T-helper 2 cell treated with Interferon-gamma antibody and Interleukin-4, amounts not matched to agents 5 μg/mL and 100 μg/mL, for 36 hours (primary cell): ENCODE measurements around the gene CS.
"Not testable (repeated sequence)": the region's sequence is repeated elsewhere in the genome, so short reads cannot be mapped to it uniquely, and the experiment has no call there.

Experiments used
- DNase-seq: peaks from one replicate; pipeline ENCODE4 v3.0.0; 2021; ENCODE audit warnings: low spot score
- H3K27ac Mint-ChIP-seq: one replicate; pipeline ENCODE4 v1.8.0; 2021; ENCODE audit warnings: mild to moderate bottlenecking, mixed read lengths
- H3K27me3 Mint-ChIP-seq: one replicate; pipeline ENCODE4 v1.8.0; 2021; ENCODE audit warnings: low read depth, mixed read lengths
- H3K36me3 Mint-ChIP-seq: one replicate; pipeline ENCODE4 v1.8.0; 2021; ENCODE audit warnings: low read depth, mixed read lengths
- H3K4me1 Mint-ChIP-seq: one replicate; pipeline ENCODE4 v1.8.0; 2021; ENCODE audit warnings: low read depth, mixed read lengths
- H3K4me3 Mint-ChIP-seq: one replicate; pipeline ENCODE4 v1.8.0; 2022; ENCODE audit warnings: mild to moderate bottlenecking, moderate library complexity, mixed read lengths
- H3K9me3 Mint-ChIP-seq: one replicate; pipeline ENCODE4 v1.8.0; 2021; ENCODE audit warnings: mixed read lengths

The CS gene

DNA sequence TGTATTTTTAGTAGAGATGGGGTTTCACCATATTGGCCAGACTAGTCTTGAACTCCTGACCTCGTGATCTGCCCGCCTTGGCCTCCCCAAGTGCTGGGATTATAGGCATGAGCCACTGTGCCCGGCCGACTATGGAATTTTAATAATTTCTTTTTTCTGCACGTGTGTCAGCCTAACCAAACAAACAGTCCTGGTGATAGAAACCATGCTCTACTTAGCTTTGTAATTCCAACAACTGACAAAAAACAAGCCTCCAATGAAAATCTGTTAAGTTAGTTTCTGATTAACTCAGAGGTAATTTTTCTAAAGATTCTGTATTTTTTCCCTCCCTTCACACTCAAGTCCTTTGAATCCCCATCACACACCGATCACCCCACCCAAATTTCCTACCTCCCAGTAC is 18.1 kb downstream of the CS start:
- Mint-ChIP-seq H3K4me3 (no peak overlapping the region), H3K36me3 (peaks cover 43% of the 10 kb centered on the region), H3K4me1 (no peaks in the 10 kb centered on the region), H3K27ac (no peak overlapping the region), H3K27me3 (no peaks in the 10 kb centered on the region), H3K9me3 (no peaks in the 10 kb centered on the region)
- no peak for DNase-seq

DNA sequence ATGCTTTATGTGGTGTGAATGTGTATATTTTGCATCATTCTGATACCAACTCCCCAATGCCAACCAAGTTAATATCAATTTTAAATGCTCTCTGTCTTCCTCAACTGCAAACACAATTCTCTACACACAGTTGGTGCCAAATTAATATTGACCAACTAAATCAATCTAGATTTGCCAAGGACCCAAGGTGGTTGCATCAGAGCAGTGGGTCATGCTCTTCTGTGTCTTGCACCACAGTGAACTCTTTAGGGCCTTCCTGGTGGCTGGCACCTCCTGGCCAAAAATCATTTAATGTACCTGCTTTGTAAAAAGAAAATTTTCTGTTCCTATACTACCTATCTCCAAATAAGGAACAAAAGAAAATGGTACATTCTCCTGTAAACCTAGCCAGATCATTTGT is 19.3 kb downstream of the CS start:
- H3K9me3 Mint-ChIP-seq = no peaks in the 10 kb centered on the region
- no peaks in the 10 kb centered on the region for H3K27me3 Mint-ChIP-seq
- DNase-seq = no peak
- H3K4me1 Mint-ChIP-seq = no peaks in the 10 kb centered on the region
- peaks cover 47% of the 10 kb centered on the region for H3K36me3 Mint-ChIP-seq
- no peak overlapping the region for H3K27ac Mint-ChIP-seq
- no peak overlapping the region for H3K4me3 Mint-ChIP-seq

DNA sequence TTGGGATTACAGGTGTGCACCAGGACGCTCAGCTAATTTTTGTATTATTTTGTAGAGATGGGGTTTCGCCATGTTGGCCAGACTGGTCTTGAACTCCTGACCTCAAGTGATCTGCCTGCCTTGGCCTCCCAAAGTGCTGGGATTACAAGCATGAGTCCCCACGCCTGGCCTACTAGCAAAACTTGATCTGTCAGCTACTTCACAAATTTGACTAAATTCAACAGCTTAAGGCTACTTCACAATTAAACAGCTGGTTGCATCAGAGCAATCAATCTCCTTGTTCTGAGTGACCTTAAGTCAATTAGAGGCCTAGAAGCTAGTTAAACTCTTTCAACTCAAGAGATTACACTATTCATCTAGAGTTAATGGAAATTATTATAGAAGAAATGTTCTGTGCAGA is 21.2 kb downstream of the CS start:
- Mint-ChIP-seq H3K9me3 (no peaks in the 10 kb centered on the region), H3K27ac (no peak overlapping the region), H3K4me3 (no peak overlapping the region), H3K4me1 (no peaks in the 10 kb centered on the region), H3K27me3 (no peaks in the 10 kb centered on the region), H3K36me3 (peaks cover 47% of the 10 kb centered on the region)
- DNase-seq = no peak

DNA sequence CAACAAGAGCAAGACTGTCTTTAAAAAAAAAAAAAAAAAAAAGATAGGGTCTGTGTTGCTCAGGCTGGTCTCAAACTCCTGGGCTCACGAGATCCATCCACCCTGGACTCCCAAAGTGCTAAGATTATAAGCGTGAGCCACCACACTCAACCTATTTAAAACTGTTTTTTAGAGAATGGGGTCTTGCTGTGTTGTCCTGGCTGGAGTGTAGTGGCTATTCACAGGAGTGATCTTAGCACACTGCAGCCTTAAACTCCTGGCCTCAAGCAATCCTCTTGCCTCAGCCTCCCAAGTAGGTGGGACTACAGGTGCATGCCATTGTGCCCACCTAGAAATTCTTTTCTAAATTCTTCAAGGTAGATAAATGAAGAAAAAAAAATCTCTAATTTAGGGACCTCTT is 25.8 kb downstream of the CS start:
- Mint-ChIP-seq H3K27ac (no peak overlapping the region), H3K4me1 (no peaks in the 10 kb centered on the region), H3K36me3 (peaks cover 49% of the 10 kb centered on the region), H3K4me3 (no peak overlapping the region), H3K9me3 (no peaks in the 10 kb centered on the region), H3K27me3 (no peaks in the 10 kb centered on the region)
- DNase-seq = no peak

DNA sequence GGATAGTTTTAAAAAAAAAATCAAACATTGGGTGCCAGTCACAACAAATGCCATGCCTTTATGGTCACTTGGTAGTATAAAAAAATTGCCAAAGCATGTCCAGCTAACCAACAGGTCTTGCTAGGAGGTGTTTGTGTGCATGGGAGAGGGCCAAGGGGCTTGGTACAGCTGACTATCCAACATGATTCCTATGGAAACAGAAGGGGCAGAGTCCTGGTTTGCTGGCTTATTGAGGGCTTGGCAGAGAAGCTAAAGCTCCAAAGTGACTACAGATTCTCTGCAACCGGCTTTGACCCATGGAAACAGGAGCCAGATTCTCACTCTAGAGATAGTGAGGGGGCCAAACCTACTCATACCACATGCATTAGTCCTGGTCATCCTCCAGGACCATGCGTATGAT is 27.7 kb downstream of the CS start:
- H3K9me3 Mint-ChIP-seq, H3K4me1 Mint-ChIP-seq, H3K27me3 Mint-ChIP-seq, H3K4me3 Mint-ChIP-seq, H3K27ac Mint-ChIP-seq, DNase-seq: not testable (repeated sequence)
- peaks cover 42% of the 10 kb centered on the region for H3K36me3 Mint-ChIP-seq

DNA sequence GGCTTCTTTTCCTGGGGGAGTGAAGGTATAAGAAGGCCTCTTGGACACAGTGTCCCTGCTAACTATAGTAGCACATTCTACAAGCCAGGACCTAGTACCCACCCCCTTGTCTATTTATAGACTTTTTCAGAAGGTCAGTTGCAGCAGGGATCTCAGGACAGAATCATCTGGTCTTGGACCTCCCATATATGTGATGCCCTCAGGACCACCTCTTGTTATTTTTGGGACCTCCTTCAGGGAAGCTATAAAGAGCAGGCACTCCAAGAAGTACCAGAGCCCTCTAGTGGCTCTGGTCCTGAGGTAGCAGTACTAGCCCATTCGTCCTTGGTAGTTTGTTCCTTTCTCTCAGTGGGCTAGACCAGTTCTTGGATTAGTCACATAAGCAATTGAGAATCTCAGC is 29.1 kb downstream of the CS start:
- peaks cover 39% of the 10 kb centered on the region for H3K36me3 Mint-ChIP-seq
- no peak for DNase-seq

DNA sequence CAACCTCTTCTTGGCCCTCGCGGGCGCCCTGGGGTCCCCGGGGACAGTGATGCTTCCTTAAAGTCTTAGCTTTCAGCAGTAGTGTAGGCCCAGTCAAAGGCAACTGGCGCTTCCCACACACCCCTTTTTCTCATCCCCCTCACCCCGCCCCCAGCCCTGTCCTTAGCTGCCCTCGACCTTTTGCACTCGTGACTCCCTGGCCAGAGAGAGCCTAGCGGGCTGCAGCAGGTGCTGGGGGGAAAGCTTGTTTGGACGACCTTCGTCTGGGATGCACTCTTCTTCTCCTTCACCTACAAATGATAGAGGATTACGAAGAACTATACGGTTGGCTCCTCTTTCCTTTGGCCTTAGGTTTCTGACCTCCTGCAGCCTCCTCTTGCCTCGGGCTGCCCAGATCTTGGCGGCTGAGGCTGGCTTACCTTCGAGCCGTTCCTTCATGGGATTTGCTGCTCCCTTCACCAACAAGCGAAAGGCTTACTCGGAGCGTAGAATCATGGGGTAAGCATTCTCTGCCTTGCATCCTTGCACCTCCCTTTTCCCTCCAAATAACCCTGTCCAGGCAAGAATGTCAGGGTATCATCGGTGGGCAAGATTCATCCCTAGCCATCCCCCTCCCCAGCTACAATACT is 32.6 kb downstream of the CS start:
- peak overlapping the region; percentile 46 for H3K27ac Mint-ChIP-seq
- H3K4me1 Mint-ChIP-seq = peaks cover 13% of the 10 kb centered on the region
- H3K27me3 Mint-ChIP-seq = no peaks in the 10 kb centered on the region
- peaks cover 18% of the 10 kb centered on the region for H3K36me3 Mint-ChIP-seq
- peak overlapping the region; percentile 72 for H3K4me3 Mint-ChIP-seq
- H3K9me3 Mint-ChIP-seq = no peaks in the 10 kb centered on the region
- DNase-seq = no peak

More for the DNA sequence above, 29.1 kb downstream of the CS start:
- Mint-ChIP-seq H3K27me3 (no peaks in the 10 kb centered on the region), H3K27ac (no peak overlapping the region), H3K4me1 (peaks cover 12% of the 10 kb centered on the region), H3K4me3 (no peak overlapping the region), H3K9me3 (no peaks in the 10 kb centered on the region)

DNA sequence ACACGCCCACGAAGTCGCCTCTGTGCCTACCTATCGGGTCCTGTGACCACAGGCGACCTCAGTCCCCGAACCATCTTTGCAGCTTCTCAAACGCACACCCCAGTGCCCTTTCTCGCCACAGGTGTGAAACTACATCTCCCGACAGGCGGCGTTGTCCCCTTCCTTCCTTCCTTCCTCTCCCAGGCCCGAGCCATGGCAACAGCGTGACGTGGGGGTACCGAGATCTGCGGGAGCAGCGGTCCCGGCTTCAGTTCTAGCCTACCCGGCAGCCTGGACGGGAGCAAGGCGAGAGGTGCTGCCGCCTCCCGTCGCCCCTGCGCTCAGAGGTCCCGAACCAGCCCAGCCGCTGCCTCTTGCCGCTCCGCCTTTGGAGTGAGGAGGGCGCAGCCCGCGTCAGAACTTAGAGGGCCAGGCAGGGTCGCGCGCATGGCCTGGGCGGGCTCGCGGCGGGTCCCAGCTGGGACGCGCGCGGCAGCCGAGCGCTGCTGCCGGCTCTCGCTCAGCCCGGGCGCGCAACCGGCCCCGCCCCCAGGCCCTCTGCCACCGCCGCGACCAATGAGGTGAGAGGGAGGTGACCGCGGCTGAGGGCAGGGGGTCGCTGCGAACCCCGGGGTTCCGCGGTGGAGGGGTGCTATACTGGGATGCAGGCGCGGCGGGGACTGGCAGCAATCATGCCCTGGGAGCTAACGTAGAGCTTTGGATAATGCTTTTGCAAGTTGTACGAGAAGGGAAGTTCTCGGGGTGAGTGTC is 33.3 kb downstream of the CS start, which contains the start of gene COQ10A:
Gene COQ10A, plus strand, starts transcription at position 250 of the 750 bp plus-strand sequence. Its CDS starts 177 bp downstream, at position 427.
- Mint-ChIP-seq H3K4me1 (peaks cover 13% of the 10 kb centered on the region), H3K4me3 (peak within 1 kb of the TSS; percentile 95), H3K27ac (peak within 1 kb of the TSS; percentile 93), H3K9me3 (no peaks in the 10 kb centered on the region), H3K27me3 (no peaks in the 10 kb centered on the region), H3K36me3 (peaks cover 15% of the 10 kb centered on the region)
- DNase-seq = peak; percentile 83

DNA sequence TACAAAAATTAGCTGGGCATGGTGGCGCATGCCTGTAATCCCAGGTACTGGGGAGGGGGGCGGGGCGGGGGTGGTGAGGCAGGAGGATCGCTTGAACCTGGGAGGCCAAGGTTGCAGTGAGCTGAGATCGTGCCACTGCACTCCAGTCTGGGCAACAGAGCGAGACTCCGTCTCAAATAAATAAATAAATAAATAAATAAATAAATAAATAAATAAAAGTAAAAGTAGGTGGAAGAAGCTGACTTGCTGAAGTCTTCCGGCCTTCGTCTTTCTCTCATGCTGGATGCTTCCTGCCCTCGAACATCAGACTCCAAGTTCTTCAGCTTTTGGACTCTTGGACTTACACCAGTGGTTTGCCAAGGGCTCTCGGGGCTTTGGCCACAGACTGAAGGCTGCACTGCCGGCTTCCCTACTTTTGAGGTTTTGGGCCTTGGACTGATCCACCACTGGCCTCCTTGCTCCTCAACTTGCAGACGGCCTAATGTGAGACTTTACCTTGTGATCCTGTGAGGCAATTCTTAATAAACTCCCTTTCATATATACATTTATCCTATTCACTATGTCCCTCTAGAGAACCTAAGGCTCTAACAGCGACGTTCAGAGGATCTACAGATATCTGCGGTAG is 34.0 kb downstream of the CS start:
- H3K27me3 Mint-ChIP-seq, H3K9me3 Mint-ChIP-seq, DNase-seq: not testable (repeated sequence)
- Mint-ChIP-seq H3K4me3 (peak overlapping the region; percentile 95), H3K4me1 (peaks cover 13% of the 10 kb centered on the region), H3K36me3 (peaks cover 12% of the 10 kb centered on the region), H3K27ac (peak overlapping the region; percentile 93)

DNA sequence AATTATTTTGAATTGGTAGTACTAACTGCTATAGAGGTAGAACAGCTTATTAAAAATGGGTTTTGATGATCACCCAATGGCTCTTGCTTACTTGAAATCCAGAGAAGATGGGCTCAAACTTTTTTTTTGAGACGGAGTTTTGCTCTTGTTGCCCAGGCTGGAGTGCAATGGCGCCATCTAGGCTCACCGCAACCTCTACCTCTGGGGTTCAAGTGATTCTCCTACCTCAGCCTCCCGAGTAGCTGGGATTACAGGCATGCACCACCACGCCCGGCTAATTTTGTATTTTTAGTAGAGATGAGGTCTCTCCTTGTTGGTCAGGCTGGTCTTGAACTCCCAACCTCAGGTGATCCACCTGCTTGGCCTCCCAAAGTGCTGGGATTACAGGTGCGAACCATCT is 37.2 kb downstream of the CS start:
- H3K36me3 Mint-ChIP-seq, H3K4me3 Mint-ChIP-seq, H3K27ac Mint-ChIP-seq, H3K9me3 Mint-ChIP-seq, H3K27me3 Mint-ChIP-seq, DNase-seq: not testable (repeated sequence)
- peaks cover 16% of the 10 kb centered on the region for H3K4me1 Mint-ChIP-seq

DNA sequence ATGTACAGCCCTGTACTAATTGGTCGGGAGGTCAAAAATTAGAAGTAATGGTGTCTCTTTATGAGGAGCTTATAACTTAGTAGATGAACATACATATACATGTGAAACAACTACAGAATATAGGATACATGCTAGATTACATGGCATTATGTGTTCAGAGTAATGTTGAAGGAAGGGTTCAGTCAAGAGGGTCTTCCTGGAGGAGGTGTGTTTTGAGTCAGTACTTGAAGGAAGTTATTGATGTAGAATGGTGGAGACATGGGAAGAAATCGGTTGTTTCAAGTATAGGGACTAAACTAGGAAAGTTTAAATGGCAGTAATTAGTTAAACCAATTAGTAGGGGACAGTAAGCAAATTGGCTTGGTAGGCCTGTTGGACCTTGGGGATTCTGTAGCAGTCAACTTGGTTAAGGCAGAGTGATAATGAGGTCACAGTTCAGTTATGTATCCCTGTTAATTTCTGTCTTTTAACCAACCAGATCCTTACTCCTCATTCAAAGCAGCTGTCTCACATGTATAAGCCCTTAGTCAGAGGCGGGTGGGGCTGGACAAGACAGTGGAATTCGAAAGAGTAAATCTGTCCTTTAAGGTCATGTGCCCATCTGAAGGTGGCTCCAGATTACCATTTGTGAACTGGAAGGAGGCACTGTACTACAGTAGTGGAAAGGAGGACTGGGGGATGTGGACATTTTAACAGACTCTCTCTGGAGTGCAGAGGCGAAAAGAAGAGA is 38.5 kb downstream of the CS start:
- no peaks in the 10 kb centered on the region for H3K27me3 Mint-ChIP-seq

DNA sequence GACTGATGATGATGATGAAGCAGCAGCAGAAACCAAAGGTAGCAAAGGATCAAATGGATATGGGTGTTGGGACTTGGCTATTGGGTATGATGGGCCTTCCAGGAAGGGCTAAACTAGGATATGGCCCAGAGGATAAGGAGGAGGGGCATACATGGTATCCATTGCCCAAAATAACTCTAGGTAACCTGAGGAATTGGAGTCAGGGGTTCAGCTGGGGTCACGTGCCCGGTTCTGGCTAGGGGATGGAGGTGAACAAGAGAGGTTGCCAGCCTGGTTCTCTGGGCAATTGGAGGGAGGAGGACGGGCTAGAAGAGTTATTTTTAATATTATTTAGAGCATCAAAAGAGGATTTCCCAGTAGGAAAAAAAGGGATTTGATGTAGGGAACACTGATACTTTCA is 39.2 kb downstream of the CS start:
- no peak overlapping the region for H3K4me3 Mint-ChIP-seq
- no peaks in the 10 kb centered on the region for H3K9me3 Mint-ChIP-seq
- no peak overlapping the region for H3K27ac Mint-ChIP-seq
- no peaks in the 10 kb centered on the region for H3K27me3 Mint-ChIP-seq
- peaks cover 11% of the 10 kb centered on the region for H3K4me1 Mint-ChIP-seq
- no peak for DNase-seq
- H3K36me3 Mint-ChIP-seq = peaks cover 3% of the 10 kb centered on the region

More for the DNA sequence above, 38.5 kb downstream of the CS start:
- Mint-ChIP-seq H3K27ac (no peak overlapping the region), H3K4me1 (peaks cover 13% of the 10 kb centered on the region), H3K36me3 (no peaks in the 10 kb centered on the region), H3K9me3 (no peaks in the 10 kb centered on the region), H3K4me3 (no peak overlapping the region)
- DNase-seq = no peak

DNA sequence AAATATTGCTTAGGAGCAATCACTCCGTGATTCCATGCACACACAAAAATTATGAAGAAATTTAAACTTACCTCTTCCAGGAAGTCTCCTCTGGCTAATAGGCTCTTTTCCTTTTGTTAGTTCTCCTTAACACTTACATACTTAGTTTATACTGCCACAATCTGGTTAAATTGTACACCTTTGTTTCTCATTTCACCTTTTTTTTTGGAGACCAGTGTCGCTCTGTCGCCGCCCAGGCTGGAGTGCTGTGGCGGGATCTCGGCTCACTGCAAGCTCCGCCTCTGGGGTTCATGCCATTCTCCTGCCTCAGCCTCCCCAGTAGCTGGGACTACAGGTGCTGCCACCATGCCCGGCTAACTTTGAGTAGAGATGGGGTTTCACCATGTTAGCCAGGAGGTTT is 39.8 kb downstream of the CS start:
- H3K27me3 Mint-ChIP-seq = no peaks in the 10 kb centered on the region
- H3K4me3 Mint-ChIP-seq = peak overlapping the region; percentile 6
- no peak for DNase-seq
- H3K36me3 Mint-ChIP-seq = peaks cover 3% of the 10 kb centered on the region
- no peaks in the 10 kb centered on the region for H3K9me3 Mint-ChIP-seq
- no peak overlapping the region for H3K27ac Mint-ChIP-seq
- H3K4me1 Mint-ChIP-seq = peaks cover 10% of the 10 kb centered on the region

DNA sequence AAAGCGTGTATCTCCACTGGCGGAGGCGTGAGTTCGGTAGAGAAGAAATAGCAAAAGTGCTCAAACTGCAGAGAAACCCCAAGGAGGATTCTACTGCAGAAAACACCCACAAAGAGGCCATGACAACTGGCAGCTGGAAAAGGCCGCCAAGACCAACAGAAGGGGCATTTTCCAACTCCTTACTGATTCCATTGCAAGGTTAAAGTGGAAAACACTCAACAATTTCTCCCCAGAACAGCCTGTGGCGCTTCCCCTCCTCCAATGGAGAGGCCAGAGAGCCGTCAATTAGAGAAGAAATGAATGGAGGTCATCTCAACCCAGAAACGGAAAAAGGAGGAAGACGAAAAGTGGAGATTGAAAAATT is 41.3 kb downstream of the CS start:
- DNase-seq = no peak
- Mint-ChIP-seq H3K27me3 (no peaks in the 10 kb centered on the region), H3K4me3 (peak overlapping the region; percentile 93), H3K4me1 (peaks cover 10% of the 10 kb centered on the region), H3K36me3 (peaks cover 12% of the 10 kb centered on the region), H3K27ac (peak overlapping the region; percentile 86), H3K9me3 (no peaks in the 10 kb centered on the region)
